Large intestine (tissue), 3 donors: ENCODE measurements around the gene HES7. TPM values are rescaled to one million over a fixed set of nuclear protein-coding genes. Genes with fewer than 3 reads are reported as not detected.
A peak's percentile ranks its signal among the peaks of the same experiment; 100 is the strongest.
"Not testable (repeated sequence)": the region's sequence is repeated elsewhere in the genome, so short reads cannot be mapped to it uniquely, and the experiment has no call there.

ENCODE experiments used
- DNase-seq, 2 donors: peaks; one replicate each; pipeline versions ENCODE4 v3.0.0 to v3.0.0-alpha.2; 2013
- H3K27ac ChIP-seq: one replicate; pipeline ENCODE4 v1.5.1; 2013; ENCODE audit warnings: low read length
- H3K27me3 ChIP-seq: 2 replicates; pipeline ENCODE4 v1.6.1; 2013; ENCODE audit warnings: low read length; ENCODE audit not compliant: control insufficient read depth, insufficient read depth
- H3K36me3 ChIP-seq: 2 replicates; pipeline ENCODE4 v1.6.1; 2013; ENCODE audit warnings: low read length; ENCODE audit not compliant: control insufficient read depth, insufficient read depth
- H3K4me1 ChIP-seq: one replicate; pipeline ENCODE4 v1.6.1; 2013; ENCODE audit warnings: low read length; ENCODE audit not compliant: control insufficient read depth, insufficient read depth
- H3K4me3 ChIP-seq: one replicate; pipeline ENCODE4 v1.5.1; 2013; ENCODE audit warnings: low read length
- H3K9me3 ChIP-seq: one replicate; pipeline ENCODE4 v1.6.1; 2013; ENCODE audit warnings: mild to moderate bottlenecking, low read depth, low read length, moderate library complexity; ENCODE audit not compliant: control insufficient read depth
- WGBS: methylation state at CpG from one replicate; pipeline ENCODE4 v1.1.5; 2013; ENCODE audit warnings: low lambda C conversion rate; ENCODE audit not compliant: insufficient coverage; 5-methylcytosine and 5-hydroxymethylcytosine counted together
- polyA plus RNA-seq: library from polyadenylated mRNA; unstranded; fragments of 120-200 nt; gene quantifications from one replicate; pipeline ENCODE4 v1.2.1, GENCODE V29; 2013

The HES7 gene
- polyA plus RNA-seq, 1 donor, result 0.16 TPM

DNA sequence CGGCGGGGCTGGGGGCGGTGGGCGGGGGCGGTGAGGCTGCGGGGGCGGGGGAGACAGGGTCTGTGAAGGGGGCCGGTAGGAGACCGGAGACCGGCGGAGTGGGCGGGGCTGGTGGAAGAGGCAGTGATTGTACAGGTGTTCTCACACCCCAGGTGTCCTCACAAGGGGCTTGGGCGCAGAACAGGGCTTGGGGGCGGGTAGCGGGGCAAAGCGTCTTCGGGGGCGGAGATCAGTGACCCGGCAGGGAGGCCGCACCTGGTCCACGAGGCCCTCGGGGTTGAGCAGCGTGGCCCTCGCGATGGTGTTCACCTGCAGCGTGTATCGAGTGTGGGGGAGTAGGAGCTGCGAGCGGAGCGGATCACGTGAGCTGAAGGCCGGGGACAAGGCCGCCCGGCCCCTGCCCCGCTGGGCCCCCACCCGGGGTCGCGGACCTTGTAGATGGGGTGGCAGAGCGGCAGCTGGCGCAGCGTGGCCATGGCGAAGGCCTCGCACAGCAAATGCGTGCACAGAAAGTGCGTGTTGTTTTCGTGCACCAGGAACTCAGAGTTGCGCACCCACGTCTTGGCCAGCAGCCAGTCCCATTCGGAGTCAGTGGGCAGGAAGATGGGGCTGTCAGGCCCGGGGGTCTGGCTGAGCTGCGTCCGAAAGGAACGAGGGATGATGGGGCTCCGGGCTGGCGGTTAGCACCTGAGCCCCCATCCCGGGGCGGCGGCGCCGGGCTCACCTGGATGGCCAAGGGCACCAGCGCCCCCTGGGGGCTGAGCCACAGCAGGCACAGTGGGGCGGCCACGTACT, 14.0 kb downstream of the HES7 start:
- H3K9me3 ChIP-seq, result no peaks in the 10 kb centered on the region
- no peaks in the 10 kb centered on the region for H3K36me3 ChIP-seq
- H3K27ac ChIP-seq, result no peak overlapping the region
- H3K27me3 ChIP-seq, result peaks cover 59% of the 10 kb centered on the region
- peak; percentile 59 to 63 for DNase-seq
- peaks cover 9% of the 10 kb centered on the region for H3K4me1 ChIP-seq
- H3K4me3 ChIP-seq, result peak overlapping the region; percentile 49
- WGBS, result no CpG with 5 or more reads among the region's 63 CpGs

DNA sequence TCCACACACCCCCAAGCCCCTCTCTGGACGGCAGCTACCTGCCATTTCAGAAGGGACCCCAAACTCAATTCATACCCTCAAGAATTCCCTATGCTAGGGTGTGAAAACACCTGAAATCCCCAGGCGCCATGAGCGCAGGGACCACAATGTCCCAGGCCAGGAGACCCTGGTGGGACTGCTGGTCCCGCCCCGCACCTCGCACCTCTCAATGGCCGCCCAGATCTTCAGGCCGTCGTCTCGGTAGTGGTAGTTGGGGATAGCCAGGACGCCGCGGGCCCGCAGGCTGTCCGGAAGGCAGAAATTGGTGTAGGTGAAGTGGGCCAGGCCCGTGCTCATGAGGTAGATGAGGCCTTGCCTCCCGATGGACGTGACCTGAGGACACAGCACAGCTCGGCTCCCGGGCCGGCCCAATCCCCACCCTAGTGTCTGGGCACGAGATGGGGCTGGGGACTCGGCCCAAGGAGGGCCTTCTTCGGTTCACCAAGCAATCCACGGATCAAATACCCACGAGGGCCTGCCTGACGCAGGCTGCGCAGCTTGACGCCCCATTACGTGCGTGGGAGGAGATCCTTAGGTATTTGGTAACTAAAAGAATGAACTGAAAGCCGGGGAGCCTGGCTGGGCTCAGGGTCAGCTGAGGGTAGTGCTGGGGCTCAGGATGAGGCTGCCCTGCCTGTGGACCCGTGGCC, 14.8 kb downstream of the HES7 start:
- H3K4me1 ChIP-seq, result peaks cover 9% of the 10 kb centered on the region
- WGBS, result no CpG with 5 or more reads among the region's 33 CpGs
- H3K27ac ChIP-seq, result no peak overlapping the region
- no peak for DNase-seq
- no peaks in the 10 kb centered on the region for H3K9me3 ChIP-seq
- no peak overlapping the region for H3K4me3 ChIP-seq
- peaks cover 55% of the 10 kb centered on the region for H3K27me3 ChIP-seq
- no peaks in the 10 kb centered on the region for H3K36me3 ChIP-seq

DNA sequence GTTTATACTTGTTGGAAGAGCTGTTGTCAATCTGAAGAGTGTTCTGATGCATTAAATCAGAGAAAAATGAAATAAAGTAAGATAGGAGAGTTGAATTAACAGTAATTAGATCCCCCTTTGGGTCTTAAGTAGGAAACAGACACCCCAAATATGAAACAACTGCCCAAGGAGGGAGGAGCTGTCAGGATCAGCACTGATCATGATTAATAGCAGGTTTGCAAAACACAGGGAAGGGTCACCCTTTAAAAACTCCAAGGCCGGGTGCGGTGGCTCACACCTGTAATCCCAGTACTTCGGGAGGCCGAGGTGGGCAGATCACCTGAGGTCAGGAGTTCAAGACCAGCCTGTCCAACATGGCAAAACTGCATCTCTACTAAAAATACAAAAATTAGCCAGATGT, 16.9 kb downstream of the HES7 start:
- not testable (repeated sequence) for H3K36me3 ChIP-seq, H3K9me3 ChIP-seq, DNase-seq, H3K27ac ChIP-seq, H3K4me1 ChIP-seq, H3K4me3 ChIP-seq
- H3K27me3 ChIP-seq, result peaks cover 44% of the 10 kb centered on the region
- WGBS, result no CpG with 5 or more reads among the region's 4 CpGs

- H3K27ac ChIP-seq, result no peak overlapping the region
- peaks cover 34% of the 10 kb centered on the region for H3K27me3 ChIP-seq
- no peak for DNase-seq
- no peaks in the 10 kb centered on the region for H3K9me3 ChIP-seq
- H3K4me3 ChIP-seq, result no peak overlapping the region
- WGBS, result no CpG with 5 or more reads among the region's 5 CpGs
- no peaks in the 10 kb centered on the region for H3K36me3 ChIP-seq
- H3K4me1 ChIP-seq, result peaks cover 9% of the 10 kb centered on the region
These were observed 17.9 kb downstream of the HES7 start for GRCh38 chr17:8105957-8106398.

GRCh38 chr17:8104911-8105310, 19.0 kb downstream of the HES7 start:
- DNase-seq, result no peak
- no peak overlapping the region for H3K4me3 ChIP-seq

DNA sequence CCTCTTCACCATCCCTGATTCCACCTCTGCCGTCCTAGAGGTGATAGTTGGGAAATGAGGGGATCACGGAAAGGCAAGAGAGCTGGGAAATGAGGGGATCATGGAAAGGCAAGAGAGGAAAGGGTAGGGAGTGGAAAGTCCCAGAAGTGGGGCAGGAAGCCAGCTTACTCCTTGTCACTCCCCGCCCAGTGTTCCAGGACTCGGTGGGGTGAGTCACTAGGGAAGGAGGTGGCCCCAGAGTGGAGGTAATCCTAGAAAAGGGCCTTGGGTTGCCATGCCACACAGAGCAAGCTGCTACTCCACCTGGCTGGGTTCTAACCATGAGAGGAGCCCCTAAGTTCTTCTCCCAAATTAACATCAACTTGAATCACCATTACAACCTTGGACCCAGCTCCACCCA, 20.4 kb downstream of the HES7 start:
- no peak overlapping the region for H3K27ac ChIP-seq
- no peaks in the 10 kb centered on the region for H3K9me3 ChIP-seq
- no peak overlapping the region for H3K4me3 ChIP-seq
- peaks cover 11% of the 10 kb centered on the region for H3K27me3 ChIP-seq
- no peaks in the 10 kb centered on the region for H3K4me1 ChIP-seq
- H3K36me3 ChIP-seq, result no peaks in the 10 kb centered on the region
- WGBS, result 100% methylated on average over 1 of the region's 4 CpGs
- no peak for DNase-seq

More at GRCh38 chr17:8104911-8105310, 19.0 kb downstream of the HES7 start:
- WGBS, result no CpG with 5 or more reads among the region's 8 CpGs
- H3K36me3 ChIP-seq, result no peaks in the 10 kb centered on the region
- no peak overlapping the region for H3K27ac ChIP-seq
- H3K27me3 ChIP-seq, result peaks cover 23% of the 10 kb centered on the region
- H3K9me3 ChIP-seq, result no peaks in the 10 kb centered on the region
- H3K4me1 ChIP-seq, result peaks cover 3% of the 10 kb centered on the region

GRCh38 chr17:8101721-8102120, 22.2 kb downstream of the HES7 start:
- no peaks in the 10 kb centered on the region for H3K9me3 ChIP-seq
- no peaks in the 10 kb centered on the region for H3K36me3 ChIP-seq
- DNase-seq, result no peak
- no peak overlapping the region for H3K4me3 ChIP-seq
- no peak overlapping the region for H3K27ac ChIP-seq
- H3K4me1 ChIP-seq, result no peaks in the 10 kb centered on the region
- no CpG with 5 or more reads among the region's 6 CpGs for WGBS
- peaks cover 14% of the 10 kb centered on the region for H3K27me3 ChIP-seq

- no peak for DNase-seq
- no peaks in the 10 kb centered on the region for H3K4me1 ChIP-seq
- no peaks in the 10 kb centered on the region for H3K36me3 ChIP-seq
- WGBS, result 100% methylated on average over 1 of the region's 2 CpGs
- H3K4me3 ChIP-seq, result no peak overlapping the region
- no peaks in the 10 kb centered on the region for H3K9me3 ChIP-seq
- no peak overlapping the region for H3K27ac ChIP-seq
- H3K27me3 ChIP-seq, result peaks cover 23% of the 10 kb centered on the region
These were observed 23.1 kb downstream of the HES7 start for GRCh38 chr17:8100763-8101162.

DNA sequence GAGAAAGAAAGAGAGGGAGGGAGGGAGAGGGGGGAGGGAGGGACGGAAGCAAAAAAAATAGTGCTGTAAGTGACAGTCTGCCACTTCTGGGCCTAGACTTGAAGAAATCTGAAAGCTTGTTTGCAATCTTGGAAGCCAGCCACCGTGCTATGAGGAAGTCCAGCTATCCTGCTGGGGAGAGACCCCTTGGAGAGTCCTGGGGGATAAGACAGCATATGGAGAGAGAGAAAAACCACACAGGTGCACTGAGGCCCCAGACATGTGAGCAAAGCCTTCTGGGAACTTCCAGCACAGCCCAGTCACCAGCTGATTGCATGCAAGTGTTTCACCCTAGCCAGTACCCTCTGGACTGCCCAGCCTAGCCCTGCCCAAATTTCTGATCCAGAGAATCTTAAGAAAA, 23.8 kb downstream of the HES7 start:
- WGBS, result 83% methylated on average over 1 of the region's 2 CpGs

DNA sequence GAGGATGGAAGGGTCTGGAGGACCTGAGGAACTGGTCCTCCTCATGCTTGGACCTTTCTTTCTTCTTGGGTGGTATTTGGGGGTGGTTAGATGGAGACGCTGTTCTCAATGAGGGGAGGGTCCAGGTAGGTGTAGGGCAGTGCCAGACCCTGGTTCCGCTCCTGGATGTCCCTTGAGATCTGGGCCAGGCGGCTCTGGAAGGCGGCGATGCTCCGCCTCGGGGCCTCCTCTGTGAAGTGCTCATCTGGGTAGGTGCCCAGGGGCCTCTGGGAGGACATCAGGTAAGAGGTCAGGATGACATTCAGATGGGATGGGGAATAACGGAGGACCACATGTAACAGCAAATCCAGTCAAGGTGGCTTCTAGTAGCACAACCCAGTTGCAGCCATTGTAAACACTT, 27.4 kb downstream of the HES7 start:
- Histone ChIP-seq H3K27me3 (peaks cover 29% of the 10 kb centered on the region), H3K27ac (no peak overlapping the region), H3K36me3 (no peaks in the 10 kb centered on the region), H3K4me1 (no peaks in the 10 kb centered on the region), H3K4me3 (no peak overlapping the region), H3K9me3 (no peaks in the 10 kb centered on the region)
- no peak for DNase-seq
- no CpG with 5 or more reads among the region's 8 CpGs for WGBS

More for the DNA sequence above, 23.8 kb downstream of the HES7 start:
- DNase-seq, result no peak
- Histone ChIP-seq H3K9me3 (no peaks in the 10 kb centered on the region), H3K27me3 (peaks cover 23% of the 10 kb centered on the region), H3K27ac (no peak overlapping the region), H3K36me3 (no peaks in the 10 kb centered on the region), H3K4me3 (no peak overlapping the region), H3K4me1 (no peaks in the 10 kb centered on the region)
